Activated T-cell treated with anti-CD3 and anti-CD28 coated beads for 48 hours (primary cell): ENCODE data around the gene SRMS.

Source experiments
- DNase-seq: peaks from one replicate; pipeline ENCODE4 v3.0.0-alpha.2; 2020; ENCODE audit warnings: low read depth

SRMS gene

GRCh38 chr20:63538204-63539091 is 9.1 kb downstream of the SRMS start:
- no peak for DNase-seq

- peak; percentile 94 for DNase-seq
Observed at GRCh38 chr20:63537525-63538203, 9.9 kb downstream of the SRMS start.

GRCh38 chr20:63536997-63537524 is 10.5 kb downstream of the SRMS start, which contains the start of gene PTK6:
Gene PTK6, minus strand, starts transcription at chr20:63537376. Its CDS starts 62 bp downstream, at chr20:63537314.
- peak; percentile 38 for DNase-seq

- DNase-seq: no peak
Observed at GRCh38 chr20:63536241-63536977, 11.1 kb downstream of the SRMS start.

- no peak for DNase-seq
Observed at GRCh38 chr20:63534831-63535651, 12.5 kb downstream of the SRMS start.

- DNase-seq: no peak
Observed at GRCh38 chr20:63534427-63534830, 13.1 kb downstream of the SRMS start.

GRCh38 chr20:63533871-63534393 is 13.6 kb downstream of the SRMS start:
- no peak for DNase-seq

GRCh38 chr20:63533388-63533787 is 14.2 kb downstream of the SRMS start:
- no peak for DNase-seq

GRCh38 chr20:63532449-63532971 is 15.0 kb downstream of the SRMS start:
- no peak for DNase-seq

GRCh38 chr20:63531686-63532448 is 15.7 kb downstream of the SRMS start:
- DNase-seq: no peak

- no peak for DNase-seq
Observed at GRCh38 chr20:63530788-63531160, 16.8 kb downstream of the SRMS start.

GRCh38 chr20:63529861-63530787 is 17.4 kb downstream of the SRMS start:
- DNase-seq: no peak

- no peak for DNase-seq
Observed at GRCh38 chr20:63529180-63529860, 18.2 kb downstream of the SRMS start.

- DNase-seq: no peak
Observed at GRCh38 chr20:63527184-63527583, 20.4 kb downstream of the SRMS start.

GRCh38 chr20:63525971-63526370 is 21.6 kb downstream of the SRMS start:
- no peak for DNase-seq

- no peak for DNase-seq
Observed at GRCh38 chr20:63525185-63525584, 22.4 kb downstream of the SRMS start.

- DNase-seq: no peak
Observed at GRCh38 chr20:63522981-63523611, 24.5 kb downstream of the SRMS start.
